ENCODE results near the gene RPGRIP1. TPM values are rescaled to one million over a fixed set of nuclear protein-coding genes. Genes with fewer than 3 reads are reported as not detected.

Gene RPGRIP1
- total RNA-seq, 1 donor from 2014 or later = not detected

- H3K4me2 ChIP-seq (ENCODE audit: low read length) = no peak overlapping the region
- H3K4me3 Mint-ChIP-seq (ENCODE audit: unreplicated experiment) = no peak overlapping the region
- H3K27me3 Mint-ChIP-seq (ENCODE audit: low read depth, unreplicated experiment) = peaks cover 13% of the 10 kb centered on the region
- H3K4me1 Mint-ChIP-seq (ENCODE audit: low read depth, unreplicated experiment) = no peaks in the 10 kb centered on the region
- no peak overlapping the region for H3K4me3 ChIP-seq (ENCODE audit: insufficient read depth, low read depth, low read length)
- H3K27ac Mint-ChIP-seq (ENCODE audit: unreplicated experiment) = no peak overlapping the region
- peaks cover 4% of the 10 kb centered on the region for H3K4me1 ChIP-seq (ENCODE audit: insufficient read depth, low read length)
- H3K27ac ChIP-seq (ENCODE audit: low read depth, low read length) = no peak overlapping the region
- no peaks in the 10 kb centered on the region for H3K36me3 Mint-ChIP-seq (ENCODE audit: low read depth, unreplicated experiment)
- H3K9me3 ChIP-seq (ENCODE audit: insufficient read depth, low read depth, low read length) = no peaks in the 10 kb centered on the region
- no peaks in the 10 kb centered on the region for H3K36me3 ChIP-seq (ENCODE audit: insufficient read depth, low read length)
- FAIRE-seq (no peak), DNase-seq (ENCODE audit: low read depth) (no peak)
- TF ChIP-seq CTCF (IDR thresholded peaks at IDR 0.05; ENCODE audit: insufficient read depth, low read depth, low read length) (no peak), EZH2 (IDR thresholded peaks at IDR 0.05; ENCODE audit: insufficient read depth, low read length) (no peak)
- H3K79me2 ChIP-seq (ENCODE audit: insufficient read depth, low read length) = no peaks in the 10 kb centered on the region
- H3K9ac ChIP-seq (ENCODE audit: low read length) = no peak overlapping the region
- H3K27me3 ChIP-seq (ENCODE audit: insufficient read depth, low read length) = peaks cover 3% of the 10 kb centered on the region
- H3K9me3 Mint-ChIP-seq (ENCODE audit: unreplicated experiment) = no peaks in the 10 kb centered on the region
- H4K20me1 ChIP-seq (ENCODE audit: insufficient read depth, low read length) = no peaks in the 10 kb centered on the region
- no peak overlapping the region for H2AFZ ChIP-seq (ENCODE audit: low read depth, low read length)
Observed at GRCh38 chr14:21307637-21308036, 27.8 kb downstream of the RPGRIP1 start.

- Mint-ChIP-seq H3K36me3 (ENCODE audit: low read depth, unreplicated experiment) (no peaks in the 10 kb centered on the region), H3K4me1 (ENCODE audit: low read depth, unreplicated experiment) (no peaks in the 10 kb centered on the region), H3K9me3 (ENCODE audit: unreplicated experiment) (no peaks in the 10 kb centered on the region), H3K27ac (ENCODE audit: unreplicated experiment) (no peak overlapping the region), H3K4me3 (ENCODE audit: unreplicated experiment) (peak overlapping the region; percentile 86), H3K27me3 (ENCODE audit: low read depth, unreplicated experiment) (peaks cover 13% of the 10 kb centered on the region)
- Histone ChIP-seq H3K27ac (ENCODE audit: low read depth, low read length) (no peak overlapping the region), H3K4me1 (ENCODE audit: insufficient read depth, low read length) (peaks cover 4% of the 10 kb centered on the region), H3K4me3 (ENCODE audit: insufficient read depth, low read depth, low read length) (peak overlapping the region; percentile 51), H3K9ac (ENCODE audit: low read length) (no peak overlapping the region), H3K79me2 (ENCODE audit: insufficient read depth, low read length) (no peaks in the 10 kb centered on the region), H3K4me2 (ENCODE audit: low read length) (peak overlapping the region; percentile 86), H3K9me3 (ENCODE audit: insufficient read depth, low read depth, low read length) (no peaks in the 10 kb centered on the region), H4K20me1 (ENCODE audit: insufficient read depth, low read length) (no peaks in the 10 kb centered on the region), H2AFZ (ENCODE audit: low read depth, low read length) (no peak overlapping the region), H3K27me3 (ENCODE audit: insufficient read depth, low read length) (peaks cover 3% of the 10 kb centered on the region), H3K36me3 (ENCODE audit: insufficient read depth, low read length) (no peaks in the 10 kb centered on the region)
- FAIRE-seq (no peak), DNase-seq (ENCODE audit: low read depth) (no peak)
- TF ChIP-seq EZH2 (IDR thresholded peaks at IDR 0.05; ENCODE audit: insufficient read depth, low read length) = no peak
- no peak for TF ChIP-seq CTCF (IDR thresholded peaks at IDR 0.05; ENCODE audit: insufficient read depth, low read depth, low read length)
Observed at GRCh38 chr14:21308132-21308478, 28.2 kb downstream of the RPGRIP1 start.

- no peak overlapping the region for H3K27ac ChIP-seq (ENCODE audit: low read depth, low read length)
- no peak overlapping the region for H3K9ac ChIP-seq (ENCODE audit: low read length)
Observed at GRCh38 chr14:21308479-21309237, 28.8 kb downstream of the RPGRIP1 start.

More at GRCh38 chr14:21308479-21309237, 28.8 kb downstream of the RPGRIP1 start:
- no peaks in the 10 kb centered on the region for H3K36me3 Mint-ChIP-seq (ENCODE audit: low read depth, unreplicated experiment)
- peak overlapping the region; percentile 86 for H3K4me2 ChIP-seq (ENCODE audit: low read length)
- H3K4me1 ChIP-seq (ENCODE audit: insufficient read depth, low read length) = peaks cover 4% of the 10 kb centered on the region
- no peaks in the 10 kb centered on the region for H3K4me1 Mint-ChIP-seq (ENCODE audit: low read depth, unreplicated experiment)
- peak overlapping the region; percentile 86 for H3K4me3 Mint-ChIP-seq (ENCODE audit: unreplicated experiment)
- H2AFZ ChIP-seq (ENCODE audit: low read depth, low read length) = peak overlapping the region; percentile 76
- FAIRE-seq = no peak
- H3K27me3 Mint-ChIP-seq (ENCODE audit: low read depth, unreplicated experiment) = peaks cover 13% of the 10 kb centered on the region
- peak; percentile 79 for DNase-seq (ENCODE audit: low read depth)
- peaks cover 3% of the 10 kb centered on the region for H3K27me3 ChIP-seq (ENCODE audit: insufficient read depth, low read length)
- H3K27ac Mint-ChIP-seq (ENCODE audit: unreplicated experiment) = peak overlapping the region; percentile 87
- TF ChIP-seq EZH2 (IDR thresholded peaks at IDR 0.05; ENCODE audit: insufficient read depth, low read length) (no peak), CTCF (IDR thresholded peaks at IDR 0.05; ENCODE audit: insufficient read depth, low read depth, low read length) (no peak)
- H4K20me1 ChIP-seq (ENCODE audit: insufficient read depth, low read length) = no peaks in the 10 kb centered on the region
- H3K36me3 ChIP-seq (ENCODE audit: insufficient read depth, low read length) = no peaks in the 10 kb centered on the region
- no peaks in the 10 kb centered on the region for H3K9me3 ChIP-seq (ENCODE audit: insufficient read depth, low read depth, low read length)
- no peaks in the 10 kb centered on the region for H3K79me2 ChIP-seq (ENCODE audit: insufficient read depth, low read length)
- H3K9me3 Mint-ChIP-seq (ENCODE audit: unreplicated experiment) = no peaks in the 10 kb centered on the region
- H3K4me3 ChIP-seq (ENCODE audit: insufficient read depth, low read depth, low read length) = peak overlapping the region; percentile 51

Measured in astrocyte (in vitro differentiated cells and primary cell).